ENCODE measurements around the gene HFM1.

DNA sequence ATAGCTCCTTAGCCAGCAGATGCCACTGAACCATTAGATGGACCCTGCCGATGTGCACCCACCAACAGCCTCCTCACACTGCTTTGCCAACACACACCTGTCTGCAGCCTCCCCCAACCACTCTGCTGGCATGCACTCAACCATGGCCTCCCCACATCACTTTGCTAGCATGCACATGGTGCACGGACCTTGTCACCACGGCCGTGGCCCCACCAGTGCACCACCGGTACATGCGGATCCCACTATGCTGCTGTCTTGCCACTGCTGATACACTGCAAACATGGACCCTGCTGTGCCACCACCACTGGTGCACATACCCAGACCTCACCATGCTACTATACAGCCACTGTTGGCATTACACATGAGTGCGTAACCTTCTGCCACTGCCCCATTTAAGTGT lies 66.1 kb downstream of the HFM1 start:
- TF ChIP-seq, protein P1, sequence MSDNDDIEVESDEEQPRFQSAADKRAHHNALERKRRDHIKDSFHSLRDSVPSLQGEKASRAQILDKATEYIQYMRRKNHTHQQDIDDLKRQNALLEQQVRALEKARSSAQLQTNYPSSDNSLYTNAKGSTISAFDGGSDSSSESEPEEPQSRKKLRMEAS (IDR thresholded peaks at IDR 0.05; ENCODE audit: insufficient read depth, insufficient read length): no peak
- TF ChIP-seq, protein P2, sequence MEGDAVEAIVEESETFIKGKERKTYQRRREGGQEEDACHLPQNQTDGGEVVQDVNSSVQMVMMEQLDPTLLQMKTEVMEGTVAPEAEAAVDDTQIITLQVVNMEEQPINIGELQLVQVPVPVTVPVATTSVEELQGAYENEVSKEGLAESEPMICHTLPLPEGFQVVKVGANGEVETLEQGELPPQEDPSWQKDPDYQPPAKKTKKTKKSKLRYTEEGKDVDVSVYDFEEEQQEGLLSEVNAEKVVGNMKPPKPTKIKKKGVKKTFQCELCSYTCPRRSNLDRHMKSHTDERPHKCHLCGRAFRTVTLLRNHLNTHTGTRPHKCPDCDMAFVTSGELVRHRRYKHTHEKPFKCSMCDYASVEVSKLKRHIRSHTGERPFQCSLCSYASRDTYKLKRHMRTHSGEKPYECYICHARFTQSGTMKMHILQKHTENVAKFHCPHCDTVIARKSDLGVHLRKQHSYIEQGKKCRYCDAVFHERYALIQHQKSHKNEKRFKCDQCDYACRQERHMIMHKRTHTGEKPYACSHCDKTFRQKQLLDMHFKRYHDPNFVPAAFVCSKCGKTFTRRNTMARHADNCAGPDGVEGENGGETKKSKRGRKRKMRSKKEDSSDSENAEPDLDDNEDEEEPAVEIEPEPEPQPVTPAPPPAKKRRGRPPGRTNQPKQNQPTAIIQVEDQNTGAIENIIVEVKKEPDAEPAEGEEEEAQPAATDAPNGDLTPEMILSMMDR (IDR thresholded peaks at IDR 0.05; ENCODE audit: extremely low read depth in 1 of 2, insufficient read depth in 1 of 2, low read depth in 1 of 2, low read length in 2 of 2): no peak
- TF ChIP-seq POLR2AphosphoS5 (IDR thresholded peaks at IDR 0.05; ENCODE audit: insufficient read depth, low read depth, low read length): no peak
- TF ChIP-seq POLR2A (IDR thresholded peaks at IDR 0.05; ENCODE audit: low read depth, low read length): no peak
- TF ChIP-seq EZH2 (IDR thresholded peaks at IDR 0.05; ENCODE audit: borderline replicate concordance, low read depth, low read length, severe bottlenecking): no peak
- TF ChIP-seq GATA2 (IDR thresholded peaks at IDR 0.05; ENCODE audit: insufficient read depth, insufficient read length, low read depth, low read length): no peak
- no peak for TF ChIP-seq FOS (IDR thresholded peaks at IDR 0.05; ENCODE audit: borderline replicate concordance, insufficient read depth, low read length)
- TF ChIP-seq MYC (IDR thresholded peaks at IDR 0.05; ENCODE audit: low read depth, low read length): no peak
- no peak for TF ChIP-seq JUN (IDR thresholded peaks at IDR 0.05; ENCODE audit: borderline replicate concordance, insufficient read depth, insufficient read length, low read depth)
